A673 (cell line): ENCODE results near the gene NLRC5.

Experiments
- EZH2 ChIP-seq: fragments of 200-600 bp; sonication (generic); IDR thresholded peaks from 2 replicates; pipeline ENCODE4 v1.6.1; 2017; ENCODE audit warnings: borderline replicate concordance, low read depth, mild to moderate bottlenecking, mixed read lengths, antibody characterized with exemption, low read length; ENCODE audit not compliant: poor library complexity, severe bottlenecking
- TF ChIP-seq, protein P1 (sequence below): fragments of 300-800, 200-600 bp; sonication (generic); conservative IDR thresholded peaks from 2 replicates; pipeline ENCODE4 v1.5.1; 2017; ENCODE audit warnings: low read depth, mild to moderate bottlenecking, antibody characterized with exemption, low read length, moderate library complexity, mixed read lengths

DNA sequence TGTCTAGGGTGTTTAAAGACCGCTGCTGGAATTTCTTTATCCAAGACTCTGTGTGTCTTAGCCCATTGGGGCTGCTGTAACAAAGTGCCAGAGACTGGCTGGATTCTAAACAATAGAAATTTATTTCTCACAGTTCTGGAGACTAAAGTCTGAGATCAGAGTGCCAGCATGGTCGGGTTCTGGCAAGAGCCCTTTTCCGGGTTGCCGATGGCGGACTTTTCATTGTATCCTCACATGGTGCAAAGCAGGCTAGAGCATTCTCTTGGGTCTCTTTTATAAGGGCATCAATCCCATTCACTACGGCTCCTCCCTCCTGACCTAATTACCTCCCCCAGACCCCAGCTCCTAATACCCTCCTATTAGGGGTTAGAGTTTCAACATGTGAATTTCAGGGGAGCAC is 9.5 kb downstream of the NLRC5 start:
- TF ChIP-seq, protein P1, sequence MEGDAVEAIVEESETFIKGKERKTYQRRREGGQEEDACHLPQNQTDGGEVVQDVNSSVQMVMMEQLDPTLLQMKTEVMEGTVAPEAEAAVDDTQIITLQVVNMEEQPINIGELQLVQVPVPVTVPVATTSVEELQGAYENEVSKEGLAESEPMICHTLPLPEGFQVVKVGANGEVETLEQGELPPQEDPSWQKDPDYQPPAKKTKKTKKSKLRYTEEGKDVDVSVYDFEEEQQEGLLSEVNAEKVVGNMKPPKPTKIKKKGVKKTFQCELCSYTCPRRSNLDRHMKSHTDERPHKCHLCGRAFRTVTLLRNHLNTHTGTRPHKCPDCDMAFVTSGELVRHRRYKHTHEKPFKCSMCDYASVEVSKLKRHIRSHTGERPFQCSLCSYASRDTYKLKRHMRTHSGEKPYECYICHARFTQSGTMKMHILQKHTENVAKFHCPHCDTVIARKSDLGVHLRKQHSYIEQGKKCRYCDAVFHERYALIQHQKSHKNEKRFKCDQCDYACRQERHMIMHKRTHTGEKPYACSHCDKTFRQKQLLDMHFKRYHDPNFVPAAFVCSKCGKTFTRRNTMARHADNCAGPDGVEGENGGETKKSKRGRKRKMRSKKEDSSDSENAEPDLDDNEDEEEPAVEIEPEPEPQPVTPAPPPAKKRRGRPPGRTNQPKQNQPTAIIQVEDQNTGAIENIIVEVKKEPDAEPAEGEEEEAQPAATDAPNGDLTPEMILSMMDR: no peak
- no peak for TF ChIP-seq EZH2
